ENCODE results near the gene PLEKHA7. TPM values are rescaled to one million over a fixed set of nuclear protein-coding genes. Genes with fewer than 3 reads are reported as not detected.

Gene PLEKHA7
- total and polyA plus RNA-seq, 2 of the 13 experiments (the other 11 are each of a cell fraction or from before 2014, with no cell fraction given), result 17.5 to 18.7 TPM

DNA sequence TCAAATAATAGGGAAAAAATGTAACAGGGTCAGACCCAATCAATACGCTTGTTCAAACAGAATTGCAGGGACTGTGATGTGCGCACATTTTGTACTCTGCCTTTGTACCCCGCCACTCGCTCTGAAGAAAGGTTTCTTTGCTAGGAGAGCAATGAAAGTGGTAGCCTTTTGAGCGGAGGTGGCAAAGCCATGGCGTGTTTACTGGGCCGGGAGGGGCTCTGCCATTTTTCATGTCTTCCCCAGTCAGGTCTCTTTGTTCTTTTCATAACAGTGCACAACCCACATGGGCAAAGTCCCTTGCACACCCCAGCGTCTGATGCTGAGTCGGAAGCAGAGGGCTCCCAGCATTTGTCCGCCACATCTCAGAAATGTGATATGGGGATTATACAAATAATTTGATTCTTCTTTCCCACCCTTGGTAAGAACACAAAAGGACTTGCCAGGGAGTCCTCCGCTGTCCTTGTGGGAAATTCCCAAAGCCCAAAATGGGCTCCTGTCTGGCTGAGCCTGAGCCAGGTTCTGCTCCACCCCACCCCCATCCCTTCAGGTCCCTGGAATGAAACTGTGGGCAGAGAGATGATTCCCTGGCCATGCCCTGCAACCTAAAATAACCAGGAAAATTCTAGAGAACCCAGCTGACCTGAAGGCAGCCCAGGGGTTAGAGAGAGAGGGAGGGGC lies 239.1 kb downstream of the PLEKHA7 start (continued):
- TF ChIP-seq, protein P1, sequence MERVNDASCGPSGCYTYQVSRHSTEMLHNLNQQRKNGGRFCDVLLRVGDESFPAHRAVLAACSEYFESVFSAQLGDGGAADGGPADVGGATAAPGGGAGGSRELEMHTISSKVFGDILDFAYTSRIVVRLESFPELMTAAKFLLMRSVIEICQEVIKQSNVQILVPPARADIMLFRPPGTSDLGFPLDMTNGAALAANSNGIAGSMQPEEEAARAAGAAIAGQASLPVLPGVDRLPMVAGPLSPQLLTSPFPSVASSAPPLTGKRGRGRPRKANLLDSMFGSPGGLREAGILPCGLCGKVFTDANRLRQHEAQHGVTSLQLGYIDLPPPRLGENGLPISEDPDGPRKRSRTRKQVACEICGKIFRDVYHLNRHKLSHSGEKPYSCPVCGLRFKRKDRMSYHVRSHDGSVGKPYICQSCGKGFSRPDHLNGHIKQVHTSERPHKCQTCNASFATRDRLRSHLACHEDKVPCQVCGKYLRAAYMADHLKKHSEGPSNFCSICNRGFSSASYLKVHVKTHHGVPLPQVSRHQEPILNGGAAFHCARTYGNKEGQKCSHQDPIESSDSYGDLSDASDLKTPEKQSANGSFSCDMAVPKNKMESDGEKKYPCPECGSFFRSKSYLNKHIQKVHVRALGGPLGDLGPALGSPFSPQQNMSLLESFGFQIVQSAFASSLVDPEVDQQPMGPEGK (CRISPR knock-in tag; IDR thresholded peaks at IDR 0.05), result peak; percentile 96
- no peak; the same call in 1 of the 2 replicates for TF ChIP-seq FOXJ3 (CRISPR knock-in tag; IDR thresholded peaks at IDR 0.05; ENCODE audit: borderline replicate concordance)
- TF ChIP-seq ARHGAP35 (CRISPR knock-in tag; IDR thresholded peaks at IDR 0.05; ENCODE audit: borderline replicate concordance), result no peak
- 0 out of 2 replicates have a peak, but pooled peaks have one; percentile 51 for TF ChIP-seq KDM6A (CRISPR knock-in tag; IDR thresholded peaks at IDR 0.05; ENCODE audit: low read depth)
- no peak for TF ChIP-seq ZNF468 (CRISPR knock-in tag; IDR thresholded peaks at IDR 0.05)
- no peak for TF ChIP-seq GTF2F1 (IDR thresholded peaks at IDR 0.05; ENCODE audit: low read length)
- no peak for TF ChIP-seq ZNF510 (CRISPR knock-in tag; IDR thresholded peaks at IDR 0.05; ENCODE audit: low read depth)
- peak; percentile 52 for TF ChIP-seq TBX2 (CRISPR knock-in tag; IDR thresholded peaks at IDR 0.05; ENCODE audit: borderline replicate concordance)
- TF ChIP-seq, protein P2, sequence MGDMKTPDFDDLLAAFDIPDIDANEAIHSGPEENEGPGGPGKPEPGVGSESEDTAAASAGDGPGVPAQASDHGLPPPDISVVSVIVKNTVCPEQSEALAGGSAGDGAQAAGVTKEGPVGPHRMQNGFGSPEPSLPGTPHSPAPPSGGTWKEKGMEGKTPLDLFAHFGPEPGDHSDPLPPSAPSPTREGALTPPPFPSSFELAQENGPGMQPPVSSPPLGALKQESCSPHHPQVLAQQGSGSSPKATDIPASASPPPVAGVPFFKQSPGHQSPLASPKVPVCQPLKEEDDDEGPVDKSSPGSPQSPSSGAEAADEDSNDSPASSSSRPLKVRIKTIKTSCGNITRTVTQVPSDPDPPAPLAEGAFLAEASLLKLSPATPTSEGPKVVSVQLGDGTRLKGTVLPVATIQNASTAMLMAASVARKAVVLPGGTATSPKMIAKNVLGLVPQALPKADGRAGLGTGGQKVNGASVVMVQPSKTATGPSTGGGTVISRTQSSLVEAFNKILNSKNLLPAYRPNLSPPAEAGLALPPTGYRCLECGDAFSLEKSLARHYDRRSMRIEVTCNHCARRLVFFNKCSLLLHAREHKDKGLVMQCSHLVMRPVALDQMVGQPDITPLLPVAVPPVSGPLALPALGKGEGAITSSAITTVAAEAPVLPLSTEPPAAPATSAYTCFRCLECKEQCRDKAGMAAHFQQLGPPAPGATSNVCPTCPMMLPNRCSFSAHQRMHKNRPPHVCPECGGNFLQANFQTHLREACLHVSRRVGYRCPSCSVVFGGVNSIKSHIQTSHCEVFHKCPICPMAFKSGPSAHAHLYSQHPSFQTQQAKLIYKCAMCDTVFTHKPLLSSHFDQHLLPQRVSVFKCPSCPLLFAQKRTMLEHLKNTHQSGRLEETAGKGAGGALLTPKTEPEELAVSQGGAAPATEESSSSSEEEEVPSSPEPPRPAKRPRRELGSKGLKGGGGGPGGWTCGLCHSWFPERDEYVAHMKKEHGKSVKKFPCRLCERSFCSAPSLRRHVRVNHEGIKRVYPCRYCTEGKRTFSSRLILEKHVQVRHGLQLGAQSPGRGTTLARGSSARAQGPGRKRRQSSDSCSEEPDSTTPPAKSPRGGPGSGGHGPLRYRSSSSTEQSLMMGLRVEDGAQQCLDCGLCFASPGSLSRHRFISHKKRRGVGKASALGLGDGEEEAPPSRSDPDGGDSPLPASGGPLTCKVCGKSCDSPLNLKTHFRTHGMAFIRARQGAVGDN (CRISPR knock-in tag; IDR thresholded peaks at IDR 0.05), result peak; percentile 7; the same call in 1 of the 2 replicates
- 0 out of 2 replicates have a peak, but pooled peaks have one; percentile 26 for TF ChIP-seq PITX1 (CRISPR knock-in tag; IDR thresholded peaks at IDR 0.05)
- peak; percentile 32; the same call in 1 of the 2 replicates for TF ChIP-seq ZNF644 (CRISPR knock-in tag; IDR thresholded peaks at IDR 0.05; ENCODE audit: low read depth)
- TF ChIP-seq HIVEP1 (CRISPR knock-in tag; IDR thresholded peaks at IDR 0.05), result no peak
- TF ChIP-seq ZNF629 (CRISPR knock-in tag; conservative IDR thresholded peaks at IDR 0.05), result no peak
- TF ChIP-seq NR2F6 (IDR thresholded peaks at IDR 0.05), result peak; percentile 44
- peak; percentile 43; the same call in 1 of the 2 replicates for TF ChIP-seq NR2F6 (CRISPR knock-in tag; IDR thresholded peaks at IDR 0.05)
- no peak for TF ChIP-seq SIN3B (IDR thresholded peaks at IDR 0.05; ENCODE audit: low read length)
- TF ChIP-seq RBM22 (optimal IDR thresholded peaks at IDR 0.05; ENCODE audit: low read length), result no peak
- TF ChIP-seq ZNF841 (CRISPR knock-in tag; IDR thresholded peaks at IDR 0.05; ENCODE audit: borderline replicate concordance), result no peak
- no peak for TF ChIP-seq ZKSCAN5 (CRISPR knock-in tag; IDR thresholded peaks at IDR 0.05)
- no peak for TF ChIP-seq YY1 (IDR thresholded peaks at IDR 0.05; ENCODE audit: insufficient read depth, insufficient replicate concordance, low read depth, low read length)
- no peak for TF ChIP-seq TBP (CRISPR knock-in tag; IDR thresholded peaks at IDR 0.05)
- no peak for TF ChIP-seq CCAR2 (optimal IDR thresholded peaks at IDR 0.05; ENCODE audit: low read depth, low read length)
- no peak for TF ChIP-seq SOX6 (IDR thresholded peaks at IDR 0.05)
- TF ChIP-seq SOX6 (CRISPR knock-in tag; IDR thresholded peaks at IDR 0.05), result peak; percentile 91
